ENCODE results near the gene TBCD.

TBCD gene

GRCh38 chr17:82751571-82752370, at the start of gene TBCD:
Gene TBCD (plus strand): TSS chr17:82752065. CDS start chr17:82752194, 129 bp downstream.
- DNase-seq: peak; percentile 81

DNA sequence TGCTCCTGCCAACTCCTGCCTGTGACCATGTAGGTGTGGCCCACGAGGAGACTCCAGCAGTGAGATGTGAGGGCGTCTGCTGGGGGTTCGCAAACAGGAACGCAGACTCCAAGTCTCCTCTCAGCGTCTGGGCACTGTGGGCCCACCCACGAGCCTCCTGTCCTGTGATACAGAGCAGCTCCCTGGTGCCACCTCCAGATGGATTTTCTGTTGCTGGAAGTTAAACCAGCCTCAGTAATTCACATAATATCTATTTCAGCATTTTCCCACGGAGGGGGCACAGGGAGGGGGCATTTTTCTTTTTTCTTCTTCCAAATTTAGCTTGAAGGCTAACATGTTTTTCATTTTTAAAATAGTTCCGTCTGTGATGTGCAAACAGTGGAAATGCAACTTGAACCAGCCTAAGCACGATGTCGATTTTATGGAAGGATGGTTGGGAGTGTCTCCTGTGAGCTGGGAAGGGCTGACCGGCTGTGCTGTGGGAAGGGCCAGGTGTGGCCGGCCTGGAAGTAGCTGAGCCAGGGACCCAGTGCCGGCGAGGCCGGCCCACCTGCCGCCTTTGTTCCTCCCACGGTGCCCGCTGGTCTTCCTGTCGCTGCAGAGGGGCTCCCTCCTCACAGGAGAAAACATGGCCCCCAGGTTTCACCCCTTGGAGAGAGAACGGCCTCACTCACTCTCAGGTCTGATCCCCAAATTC, 49.5 kb upstream of the TBCD start:
- DNase-seq: no peak

GRCh38 chr17:82703036-82703745, 48.7 kb upstream of the TBCD start:
- DNase-seq: no peak

GRCh38 chr17:82703935-82704865, 47.7 kb upstream of the TBCD start:
- DNase-seq: no peak

DNA sequence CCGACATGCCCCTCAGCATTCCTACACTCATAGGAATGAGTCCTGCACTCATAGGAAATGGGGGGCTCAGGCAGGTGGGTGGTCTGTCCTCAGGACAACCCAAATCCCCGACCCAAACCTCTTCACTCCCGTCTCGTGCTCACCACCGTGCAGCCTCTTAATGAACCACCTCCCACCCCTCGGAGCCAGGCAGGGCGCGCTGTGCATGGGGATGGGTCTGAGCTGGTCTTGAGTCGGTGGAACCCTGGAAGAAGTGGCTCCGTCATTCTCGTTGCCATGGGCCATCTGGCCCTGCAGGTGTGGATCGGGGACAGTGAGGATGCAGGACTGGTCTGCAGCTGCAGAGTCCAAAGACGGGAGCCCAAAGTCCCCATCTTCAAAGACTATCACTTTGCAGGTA, 47.0 kb upstream of the TBCD start:
- no peak for DNase-seq

- no peak for DNase-seq
Observed at GRCh38 chr17:82705756-82706155, 46.1 kb upstream of the TBCD start.

- no peak for DNase-seq
Observed at GRCh38 chr17:82709024-82709675, 42.7 kb upstream of the TBCD start.

GRCh38 chr17:82709676-82710498, 42.0 kb upstream of the TBCD start:
- DNase-seq: no peak

DNA sequence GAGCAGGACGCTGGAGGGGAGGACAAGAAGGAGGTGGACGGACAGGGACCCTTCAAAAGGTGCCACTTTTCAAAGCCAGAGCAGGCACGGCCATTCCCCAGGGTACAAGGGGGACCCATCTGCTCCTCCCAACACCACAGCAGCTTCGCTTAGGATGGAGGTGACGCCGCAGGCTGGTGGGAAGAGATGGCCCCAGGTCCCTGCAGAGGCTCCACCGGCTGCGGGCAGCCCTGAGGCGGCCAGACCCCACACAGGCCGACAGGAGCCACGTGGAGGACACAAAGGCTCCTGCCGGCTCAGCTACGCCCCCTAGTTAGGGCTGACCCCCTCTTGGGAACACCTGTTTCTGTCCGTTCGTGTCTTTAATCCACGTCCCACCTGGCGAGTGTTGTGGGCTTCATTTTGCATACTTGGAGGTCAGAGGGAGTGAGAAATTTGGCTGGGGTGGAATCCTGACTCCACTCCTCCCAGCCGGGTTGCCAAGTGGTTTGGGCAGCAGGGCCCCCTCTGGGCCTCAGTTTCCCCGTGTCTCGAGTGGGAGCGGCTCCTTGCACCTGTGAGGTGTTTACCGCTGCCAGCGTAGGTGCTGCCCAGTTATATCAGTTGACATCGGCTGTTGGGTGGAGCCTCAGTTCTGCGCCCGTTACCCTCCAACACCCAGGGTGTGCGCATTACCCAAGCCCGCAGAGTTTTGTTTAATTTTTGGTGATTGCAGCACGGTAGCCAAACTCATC, 41.2 kb upstream of the TBCD start:
- no peak for DNase-seq

GRCh38 chr17:82713071-82713723, 38.7 kb upstream of the TBCD start:
- no peak for DNase-seq

DNA sequence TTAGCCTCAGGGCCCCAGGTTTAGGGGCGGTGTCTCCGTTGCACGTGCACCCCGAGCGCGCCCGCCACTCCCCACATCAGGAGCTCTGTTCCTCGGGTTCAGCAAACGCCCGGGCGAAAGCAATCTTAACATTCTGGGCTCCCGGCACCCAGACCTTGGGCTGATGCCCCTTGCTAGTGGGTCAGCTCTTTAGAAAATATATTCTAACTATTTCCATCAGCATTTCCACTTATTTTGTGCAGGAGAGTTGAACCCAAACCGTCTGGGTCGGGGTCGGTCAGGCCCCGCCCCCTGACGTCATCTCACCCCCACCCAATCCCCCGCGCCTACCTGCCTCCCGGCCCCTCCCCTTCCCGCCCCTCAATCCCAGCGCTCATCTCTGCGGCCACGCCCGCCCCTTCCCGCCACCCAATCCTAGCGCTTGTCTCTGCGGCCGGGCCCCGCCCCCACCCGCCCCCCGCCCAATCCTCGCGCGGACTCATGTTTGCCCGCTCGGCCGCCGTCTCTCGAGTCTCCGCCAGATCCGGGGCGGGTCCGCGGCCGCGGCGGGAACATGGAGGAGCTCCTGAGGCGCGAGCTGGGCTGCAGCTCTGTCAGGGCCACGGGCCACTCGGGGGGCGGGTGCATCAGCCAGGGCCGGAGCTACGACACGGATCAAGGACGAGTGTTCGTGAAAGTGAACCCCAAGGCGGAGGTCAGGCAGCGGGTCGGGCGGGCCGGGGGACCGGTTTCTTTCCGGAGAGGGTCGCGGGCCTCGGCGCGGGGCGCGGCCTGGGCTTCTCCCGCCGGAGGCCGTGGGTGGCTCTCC, 35.5 kb upstream of the TBCD start, which contains the start of gene FN3KRP:
TSS of gene FN3KRP (plus strand) at position 504 of the 808 bp plus-strand sequence. CDS start at position 554, 50 bp downstream.
- DNase-seq: peak; percentile 81

DNA sequence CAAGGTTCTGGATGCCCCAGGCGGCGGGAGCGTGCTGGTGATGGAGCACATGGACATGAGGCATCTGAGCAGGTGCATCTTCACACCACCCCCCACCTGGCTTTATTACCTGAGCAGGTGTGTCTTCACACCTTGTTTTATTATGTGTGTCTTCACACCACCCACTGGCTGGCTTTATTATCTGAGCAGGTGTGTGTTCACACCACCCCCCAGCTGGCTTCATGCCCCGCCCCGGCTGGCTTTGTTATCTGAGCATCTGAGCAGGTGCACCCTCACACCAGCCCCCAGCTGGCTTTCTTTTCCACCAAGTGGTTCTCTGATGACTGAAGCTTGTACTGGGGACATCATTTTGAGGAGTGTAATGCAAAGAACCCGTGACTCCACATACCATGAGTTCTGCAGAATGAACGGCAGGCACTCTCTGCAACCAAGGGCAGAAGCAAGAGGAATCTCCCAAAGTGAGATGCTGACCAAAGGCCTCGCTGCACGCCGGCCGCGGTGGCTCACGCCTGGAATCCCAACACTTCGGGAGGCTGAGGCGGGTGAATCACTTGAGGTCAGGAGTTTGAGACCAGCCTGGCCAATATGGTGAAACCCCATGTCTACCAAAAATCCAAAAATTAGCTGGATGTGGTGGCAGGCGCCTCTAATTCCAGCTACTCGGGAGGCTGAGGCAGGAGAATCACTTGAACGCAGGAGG, 32.7 kb upstream of the TBCD start:
- DNase-seq: peak; percentile 51

DNA sequence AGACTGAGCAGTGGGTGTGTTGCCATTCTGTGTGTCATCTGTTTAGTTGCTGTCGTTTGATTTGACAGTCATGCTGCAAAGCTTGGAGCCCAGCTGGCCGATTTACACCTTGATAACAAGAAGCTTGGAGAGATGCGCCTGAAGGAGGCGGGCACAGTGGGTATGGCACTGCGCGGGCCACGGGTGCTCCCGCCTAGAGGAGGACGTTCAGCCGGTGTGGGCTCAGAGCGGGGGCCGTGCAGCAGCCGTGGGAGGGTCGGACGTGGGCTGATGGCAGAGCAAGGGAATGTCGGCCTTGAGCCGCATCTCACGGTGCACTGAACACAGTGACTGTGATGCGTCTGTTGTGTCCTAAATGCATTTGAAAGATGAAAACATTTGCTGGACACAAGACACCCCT, 31.7 kb upstream of the TBCD start:
- no peak for DNase-seq

DNA sequence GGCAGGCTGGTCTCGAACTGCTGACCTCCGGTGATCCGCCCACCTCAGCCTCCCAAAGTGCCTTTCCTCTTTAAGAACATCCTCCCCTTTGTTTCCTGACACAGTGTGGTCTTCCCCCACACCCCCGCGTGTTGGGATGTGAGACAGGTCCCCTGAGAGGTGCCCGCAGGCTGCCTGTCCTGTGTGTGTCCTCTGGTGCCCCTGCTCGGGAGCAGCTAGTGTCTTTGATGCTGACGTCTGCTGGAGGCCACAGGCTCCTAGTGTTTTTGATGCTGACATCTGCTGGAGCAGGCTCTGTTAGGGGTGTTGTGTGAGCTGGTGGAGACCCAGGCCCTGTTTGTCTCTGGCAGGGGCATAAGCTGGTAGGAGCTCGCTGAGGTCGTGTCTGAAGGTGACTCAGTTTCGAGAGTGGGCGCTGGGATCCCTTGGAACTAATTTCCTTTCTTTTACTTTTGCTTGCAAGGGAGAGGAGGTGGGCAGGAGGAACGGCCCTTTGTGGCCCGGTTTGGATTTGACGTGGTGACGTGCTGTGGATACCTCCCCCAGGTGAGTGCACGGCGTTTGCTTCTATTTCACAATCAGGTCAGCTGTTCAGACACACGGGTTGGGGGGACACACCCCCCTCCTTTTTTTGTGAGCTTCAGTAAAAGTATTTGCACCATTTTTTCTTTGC, 29.4 kb upstream of the TBCD start:
- no peak for DNase-seq

DNA sequence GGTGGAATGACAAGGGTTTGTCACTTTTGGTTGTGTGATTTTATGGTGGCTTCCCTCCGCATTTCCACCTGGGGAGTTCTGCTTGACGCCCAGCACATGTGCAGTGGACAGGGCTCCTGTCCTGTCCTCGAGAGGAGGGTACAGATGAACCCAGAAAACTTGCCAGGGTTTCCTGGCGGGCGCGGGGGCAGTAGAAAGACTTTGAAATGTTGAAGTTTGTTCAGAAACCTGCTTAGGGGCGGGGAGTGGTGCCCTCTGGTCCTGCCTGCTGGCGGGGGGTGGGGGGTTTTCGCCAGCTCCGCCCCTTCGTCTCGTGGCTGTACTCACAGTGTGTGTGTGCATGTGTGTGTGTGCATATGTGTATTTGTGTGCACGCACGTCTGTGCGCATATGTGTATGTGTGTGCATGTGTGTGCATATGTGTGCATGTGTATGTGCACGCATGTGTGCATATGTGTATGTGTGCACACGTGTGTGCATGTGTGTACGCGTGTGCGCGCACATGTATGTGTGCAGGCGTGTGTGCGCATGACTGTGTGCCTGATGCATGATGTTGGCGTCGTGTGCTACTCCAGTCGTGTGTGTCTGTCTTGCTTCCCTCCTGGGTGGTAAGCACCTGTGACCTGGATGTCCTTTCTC, 28.6 kb upstream of the TBCD start:
- no peak for DNase-seq

DNA sequence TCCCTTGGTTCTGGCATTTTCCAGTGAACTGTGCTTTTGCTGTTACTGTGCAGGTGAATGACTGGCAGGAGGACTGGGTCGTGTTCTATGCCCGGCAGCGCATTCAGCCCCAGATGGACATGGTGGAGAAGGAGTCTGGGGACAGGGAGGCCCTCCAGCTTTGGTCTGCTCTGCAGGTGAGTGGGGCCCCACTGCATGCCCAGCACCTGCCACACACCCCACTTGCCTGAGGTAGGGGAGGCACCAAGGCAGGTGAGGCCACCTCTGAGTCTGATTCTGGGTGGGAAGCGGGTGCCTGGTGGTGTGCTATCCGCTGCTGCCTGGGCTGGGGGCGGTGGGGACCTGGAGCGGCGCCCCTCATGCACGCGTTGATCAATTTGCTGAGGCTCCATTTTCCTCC, 25.4 kb upstream of the TBCD start:
- no peak for DNase-seq

Data from NCI-H2171 treated with DMSO at 0.1 percent for 48 hours (cell line).